Panc1 (cell line): ENCODE measurements around the gene NPM1. TPM values are rescaled to one million over a fixed set of nuclear protein-coding genes. Genes with fewer than 3 reads are reported as not detected.
A peak's percentile ranks its signal among the peaks of the same experiment; 100 is the strongest.

Experiments
- ATAC-seq: fragments of 200-7000 bp; cut with Tn5 transposase; 2 replicates; pipeline ENCODE4 v1.9.1; 2020; ENCODE audit warnings: mild to moderate bottlenecking, moderate library complexity
- BruUV-seq: library from RNA; stranded (reverse); fragments of 400-500 nt; replicated peaks from 2 replicates; lab custom pipeline; 2021; lab: Mats Ljungman, UMichigan
- CTCF ChIA-PET: fragments of 300-600 bp; sonication (Branson Sonifier 250); formaldehyde crosslinking; loops from one replicate; lab custom pipeline; 2022; ENCODE audit warnings: antibody characterized with exemption; lab: Charles Lee
- POLR2A ChIA-PET: fragments of 300-600 bp; sonication (Branson Sonifier 250); formaldehyde crosslinking; loops from one replicate; lab custom pipeline; 2022; ENCODE audit warnings: antibody characterized with exemption; lab: Charles Lee
- DNase-seq: peaks from one replicate; pipeline ENCODE4 v3.0.0-alpha.2; 2010; ENCODE audit warnings: low read depth, low spot score
- H3K27ac ChIP-seq: 2 replicates; pipeline ENCODE4 v1.5.1; 2011; ENCODE audit warnings: mild to moderate bottlenecking, low read length, inconsistent platforms
- H3K27me3 ChIP-seq: fragments of 200-500 bp; sonication (Bioruptor generic); 2 replicates; pipeline ENCODE4 v1.6.0; 2014; ENCODE audit warnings: low read length, inconsistent platforms; ENCODE audit not compliant: control insufficient read depth, insufficient read depth
- H3K36me3 ChIP-seq: fragments of 200-500 bp; sonication (Bioruptor generic); 2 replicates; pipeline ENCODE4 v1.5.1; 2014; ENCODE audit warnings: inconsistent platforms, mild to moderate bottlenecking, low read length, moderate library complexity; ENCODE audit not compliant: control insufficient read depth, insufficient read depth
- H3K4me1 ChIP-seq: 2 replicates; pipeline ENCODE4 v1.5.1; 2011; ENCODE audit warnings: inconsistent platforms, mild to moderate bottlenecking, low read length, moderate library complexity; ENCODE audit not compliant: control insufficient read depth, insufficient read depth
- H3K4me3 ChIP-seq, 2 experiments: 2 replicates each; pipeline ENCODE4 v1.5.1; 2011 to 2012; ENCODE audit warnings: low read depth in 2 of 2, low read length in 2 of 2, mild to moderate bottlenecking in 2 of 2, inconsistent platforms in 1 of 2, moderate library complexity in 1 of 2
- H3K9me3 ChIP-seq: fragments of 200-500 bp; sonication (Bioruptor generic); 2 replicates; pipeline ENCODE4 v1.5.1; 2014; ENCODE audit warnings: low read depth, mild to moderate bottlenecking, inconsistent platforms, low read length, moderate library complexity; ENCODE audit not compliant: control insufficient read depth, insufficient read depth
- POLR2AphosphoS5 ChIP-seq: IDR thresholded peaks from 2 replicates; pipeline ENCODE4 v1.6.1; 2012; ENCODE audit warnings: mild to moderate bottlenecking, low read depth, low read length, moderate library complexity
- SIN3A ChIP-seq: IDR thresholded peaks from 2 replicates; pipeline ENCODE4 v1.6.1; 2012; ENCODE audit warnings: low read depth, mild to moderate bottlenecking, low read length, moderate library complexity, borderline replicate concordance; ENCODE audit not compliant: insufficient read depth
- TCF7L2 ChIP-seq: IDR thresholded peaks from 2 replicates; pipeline ENCODE4 v1.6.1; 2011; ENCODE audit warnings: mild to moderate bottlenecking, low read depth, low read length, inconsistent platforms
- in situ Hi-C: cut with HindIII; loops from 2 replicates; pipeline ENCODE4 v1.10.0; 2016; ENCODE audit warnings: low sequenced_read_pairs, low pct_unique_long_range_greater_than_20kb
- intact Hi-C: fragments of 100-400 bp; cut with micrococcal nuclease; formaldehyde crosslinking; loops from one replicate; pipeline ENCODE4 v1.10.0; 2022; ENCODE audit not compliant: unreplicated experiment
- total RNA-seq: library from RNA; stranded (reverse); gene quantifications from one replicate; pipeline ENCODE4 v1.2.1, GENCODE V29; 2021; ENCODE audit not compliant: unreplicated experiment
- TF ChIP-seq, protein P1 (sequence below), 2 experiments: IDR thresholded peaks; 2 replicates each; pipeline ENCODE4 v1.6.1; 2011 to 2012; ENCODE audit warnings: low read depth in 2 of 2, control low read depth in 1 of 2, low read length in 1 of 2, mild to moderate bottlenecking in 1 of 2, moderate library complexity in 1 of 2; ENCODE audit not compliant: insufficient read depth in 1 of 2
- TF ChIP-seq, protein P2 (sequence below): fragments of 450-650 bp; IDR thresholded peaks from 2 replicates; pipeline ENCODE4 v1.5.1; 2017; ENCODE audit warnings: mild to moderate bottlenecking

Gene NPM1
- total RNA-seq, 1 experiment from 2014 or later = 1,864 TPM

GRCh38 chr5:171415115-171415730, 27.6 kb downstream of the NPM1 start:
- in situ Hi-C loops (loop anchor here (25.0 kb wide), 1 partner anchor 447 kb away; no protein-coding TSS in a partner anchor), intact Hi-C loops (loop anchor here (5.0 to 10.0 kb wide), 3 partner anchors 210 to 492 kb away; no protein-coding TSS in a partner anchor)
- no peak for TF ChIP-seq SIN3A
- no peak for TF ChIP-seq TCF7L2
- no peak for TF ChIP-seq POLR2AphosphoS5
- TF ChIP-seq, protein P1, sequence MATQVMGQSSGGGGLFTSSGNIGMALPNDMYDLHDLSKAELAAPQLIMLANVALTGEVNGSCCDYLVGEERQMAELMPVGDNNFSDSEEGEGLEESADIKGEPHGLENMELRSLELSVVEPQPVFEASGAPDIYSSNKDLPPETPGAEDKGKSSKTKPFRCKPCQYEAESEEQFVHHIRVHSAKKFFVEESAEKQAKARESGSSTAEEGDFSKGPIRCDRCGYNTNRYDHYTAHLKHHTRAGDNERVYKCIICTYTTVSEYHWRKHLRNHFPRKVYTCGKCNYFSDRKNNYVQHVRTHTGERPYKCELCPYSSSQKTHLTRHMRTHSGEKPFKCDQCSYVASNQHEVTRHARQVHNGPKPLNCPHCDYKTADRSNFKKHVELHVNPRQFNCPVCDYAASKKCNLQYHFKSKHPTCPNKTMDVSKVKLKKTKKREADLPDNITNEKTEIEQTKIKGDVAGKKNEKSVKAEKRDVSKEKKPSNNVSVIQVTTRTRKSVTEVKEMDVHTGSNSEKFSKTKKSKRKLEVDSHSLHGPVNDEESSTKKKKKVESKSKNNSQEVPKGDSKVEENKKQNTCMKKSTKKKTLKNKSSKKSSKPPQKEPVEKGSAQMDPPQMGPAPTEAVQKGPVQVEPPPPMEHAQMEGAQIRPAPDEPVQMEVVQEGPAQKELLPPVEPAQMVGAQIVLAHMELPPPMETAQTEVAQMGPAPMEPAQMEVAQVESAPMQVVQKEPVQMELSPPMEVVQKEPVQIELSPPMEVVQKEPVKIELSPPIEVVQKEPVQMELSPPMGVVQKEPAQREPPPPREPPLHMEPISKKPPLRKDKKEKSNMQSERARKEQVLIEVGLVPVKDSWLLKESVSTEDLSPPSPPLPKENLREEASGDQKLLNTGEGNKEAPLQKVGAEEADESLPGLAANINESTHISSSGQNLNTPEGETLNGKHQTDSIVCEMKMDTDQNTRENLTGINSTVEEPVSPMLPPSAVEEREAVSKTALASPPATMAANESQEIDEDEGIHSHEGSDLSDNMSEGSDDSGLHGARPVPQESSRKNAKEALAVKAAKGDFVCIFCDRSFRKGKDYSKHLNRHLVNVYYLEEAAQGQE (IDR thresholded peaks at IDR 0.05; ENCODE audit: insufficient read depth in 1 of 2, low read depth in 2 of 2, low read length in 1 of 2) = no peak
- TF ChIP-seq, protein P2, sequence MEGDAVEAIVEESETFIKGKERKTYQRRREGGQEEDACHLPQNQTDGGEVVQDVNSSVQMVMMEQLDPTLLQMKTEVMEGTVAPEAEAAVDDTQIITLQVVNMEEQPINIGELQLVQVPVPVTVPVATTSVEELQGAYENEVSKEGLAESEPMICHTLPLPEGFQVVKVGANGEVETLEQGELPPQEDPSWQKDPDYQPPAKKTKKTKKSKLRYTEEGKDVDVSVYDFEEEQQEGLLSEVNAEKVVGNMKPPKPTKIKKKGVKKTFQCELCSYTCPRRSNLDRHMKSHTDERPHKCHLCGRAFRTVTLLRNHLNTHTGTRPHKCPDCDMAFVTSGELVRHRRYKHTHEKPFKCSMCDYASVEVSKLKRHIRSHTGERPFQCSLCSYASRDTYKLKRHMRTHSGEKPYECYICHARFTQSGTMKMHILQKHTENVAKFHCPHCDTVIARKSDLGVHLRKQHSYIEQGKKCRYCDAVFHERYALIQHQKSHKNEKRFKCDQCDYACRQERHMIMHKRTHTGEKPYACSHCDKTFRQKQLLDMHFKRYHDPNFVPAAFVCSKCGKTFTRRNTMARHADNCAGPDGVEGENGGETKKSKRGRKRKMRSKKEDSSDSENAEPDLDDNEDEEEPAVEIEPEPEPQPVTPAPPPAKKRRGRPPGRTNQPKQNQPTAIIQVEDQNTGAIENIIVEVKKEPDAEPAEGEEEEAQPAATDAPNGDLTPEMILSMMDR = no peak
- Histone ChIP-seq H3K27ac (no peak overlapping the region), H3K4me1 (peaks cover 45% of the 10 kb centered on the region), H3K27me3 (no peaks in the 10 kb centered on the region), H3K4me3 (no peak overlapping the region), H3K9me3 (no peaks in the 10 kb centered on the region), H3K36me3 (peaks cover 31% of the 10 kb centered on the region)
- DNase-seq = no peak
- POLR2A ChIA-PET = no interaction called here
- CTCF ChIA-PET = interaction anchor here (0.6 kb wide), 1 partner anchor 14 kb away, joined by 3 read pairs; no protein-coding TSS in a partner anchor
- no TSS peak for BruUV-seq
- no peak for ATAC-seq

- POLR2A ChIA-PET = interaction anchor here (0.6 kb wide), 1 partner anchor 179 kb away, joined by 3 read pairs; no protein-coding TSS in a partner anchor
- no peak for ATAC-seq
Observed at GRCh38 chr5:171416160-171417049, 28.8 kb downstream of the NPM1 start.

More at GRCh38 chr5:171416160-171417049, 28.8 kb downstream of the NPM1 start:
- CTCF ChIA-PET = no interaction called here
- TF ChIP-seq POLR2AphosphoS5 = no peak; the same call in 1 of the 2 replicates
- H3K27ac ChIP-seq = no peak overlapping the region
- intact Hi-C loops (loop anchor here (5.0 to 10.0 kb wide), 3 partner anchors 208 to 491 kb away; no protein-coding TSS in a partner anchor), in situ Hi-C loops (loop anchor here (25.0 kb wide), 1 partner anchor 446 kb away; no protein-coding TSS in a partner anchor)
- DNase-seq = no peak
- H3K4me3 ChIP-seq = no peak overlapping the region
- no peaks in the 10 kb centered on the region for H3K9me3 ChIP-seq
- BruUV-seq = TSS peak; percentile 31
- H3K27me3 ChIP-seq = no peaks in the 10 kb centered on the region
- peaks cover 43% of the 10 kb centered on the region for H3K4me1 ChIP-seq
- peaks cover 22% of the 10 kb centered on the region; the same call in 1 of the 2 replicates for H3K36me3 ChIP-seq
